ENCODE data around the gene CDH5.

DNA sequence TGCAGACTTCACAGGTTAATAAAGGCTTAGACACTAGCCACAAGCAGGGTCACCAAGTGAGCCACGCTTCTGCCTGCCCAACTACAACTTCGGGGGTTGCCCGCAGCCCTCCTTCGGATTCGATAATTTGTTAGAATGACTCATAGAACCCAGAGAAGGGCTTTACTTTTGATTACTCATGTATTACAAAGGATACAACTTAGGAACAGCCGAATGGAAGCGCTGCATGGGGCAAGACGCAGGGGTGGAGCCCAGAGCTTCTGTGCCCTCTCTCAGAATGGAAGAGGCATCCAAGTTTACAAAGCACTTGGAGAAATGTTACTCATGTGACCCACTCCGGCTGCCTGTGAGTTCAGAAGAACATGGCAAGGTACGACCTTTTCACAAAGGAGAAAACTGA, 7.5 kb upstream of the CDH5 start:
- TF ChIP-seq POLR2A (IDR thresholded peaks at IDR 0.05; ENCODE audit: low read depth, low read length) (no peak), POLR2AphosphoS5 (IDR thresholded peaks at IDR 0.05; ENCODE audit: low read depth, low read length) (no peak)
